LHCN-M2 (cell line): ENCODE measurements around the gene HPSE. TPM values are rescaled to one million over a fixed set of nuclear protein-coding genes. Genes with fewer than 3 reads are reported as not detected.
A peak's percentile ranks its signal among the peaks of the same experiment; 100 is the strongest.
"Not testable (repeated sequence)": the region's sequence is repeated elsewhere in the genome, so short reads cannot be mapped to it uniquely, and the experiment has no call there.

Experiments
- DNase-seq: peaks from one replicate; pipeline ENCODE4 v3.0.0-alpha.2; 2012; ENCODE audit warnings: low read depth
- total RNA-seq: library from RNA; depleted of rRNA; stranded (reverse); fragments of >200 nt; gene quantifications from 2 replicates; pipeline ENCODE4 v1.2.3, GENCODE V29; 2014

HPSE gene
- total RNA-seq, 1 experiment from 2014 or later = 2.2 TPM

DNA sequence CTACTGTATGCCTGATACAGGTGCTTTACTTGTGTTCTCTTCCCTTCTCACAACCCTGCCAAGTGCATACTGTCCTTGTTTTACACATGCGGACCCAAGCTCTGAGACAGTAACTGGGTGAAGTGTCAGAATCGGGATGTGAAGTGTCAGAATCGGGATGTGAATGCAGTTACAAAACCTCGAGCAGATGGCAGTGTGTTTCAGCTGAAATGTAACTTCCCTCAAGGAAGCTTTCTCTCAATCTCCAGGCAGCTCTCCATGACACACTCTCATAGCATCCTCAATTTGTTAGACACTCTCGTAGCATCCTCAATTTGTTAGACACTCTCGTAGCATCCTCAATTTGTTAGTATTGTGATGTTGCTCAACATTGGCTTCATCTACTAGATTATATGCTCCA, 1.1 kb upstream of the HPSE start:
- no peak for DNase-seq

DNA sequence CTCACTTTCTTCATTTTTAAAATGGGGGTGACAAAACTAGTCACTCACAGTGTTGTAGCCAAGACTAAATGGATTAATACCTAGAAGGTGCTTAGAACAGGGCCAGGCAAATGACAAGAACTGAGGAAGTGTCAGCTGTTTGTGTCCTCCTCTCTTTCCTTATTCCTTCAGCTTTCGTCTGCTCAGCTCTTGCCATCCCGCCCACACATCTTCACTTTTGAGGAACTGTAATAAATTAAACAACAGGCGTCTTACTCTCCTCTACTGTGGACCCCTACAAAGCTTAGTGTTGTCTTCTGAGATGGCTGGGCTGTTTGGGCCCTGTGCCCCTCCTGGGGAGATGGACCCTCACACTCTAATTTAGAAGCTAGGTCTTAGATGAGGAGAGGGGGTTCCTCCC, 2.7 kb downstream of the HPSE start:
- DNase-seq = no peak

DNA sequence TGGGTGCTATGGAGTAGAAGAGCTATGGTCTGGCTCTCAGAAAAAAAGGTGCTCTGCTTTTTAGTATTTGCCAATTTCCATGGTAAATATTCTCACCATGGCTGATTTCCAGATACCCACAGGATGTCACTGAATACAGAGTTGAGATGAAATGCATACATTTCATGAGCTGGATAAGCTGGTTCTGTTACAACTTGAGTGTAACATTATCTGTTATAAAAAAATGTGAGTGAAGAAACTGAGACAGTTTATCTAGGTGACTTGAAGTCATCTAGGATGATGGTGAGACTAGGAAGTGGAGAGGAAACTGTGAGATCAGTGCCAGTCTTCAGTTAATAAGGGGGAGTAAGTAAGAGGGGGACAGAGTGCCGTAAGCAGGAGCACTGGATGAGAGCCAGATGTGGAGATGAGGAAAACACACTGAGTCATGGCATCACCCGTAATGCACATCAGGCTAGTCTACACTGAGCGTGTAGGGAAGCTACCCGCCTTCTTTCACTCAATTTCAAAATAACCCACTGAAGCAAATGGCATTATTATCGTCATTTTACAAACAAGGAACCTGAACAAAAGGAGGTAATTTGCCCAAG, 5.0 kb downstream of the HPSE start:
- no peak for DNase-seq

DNA sequence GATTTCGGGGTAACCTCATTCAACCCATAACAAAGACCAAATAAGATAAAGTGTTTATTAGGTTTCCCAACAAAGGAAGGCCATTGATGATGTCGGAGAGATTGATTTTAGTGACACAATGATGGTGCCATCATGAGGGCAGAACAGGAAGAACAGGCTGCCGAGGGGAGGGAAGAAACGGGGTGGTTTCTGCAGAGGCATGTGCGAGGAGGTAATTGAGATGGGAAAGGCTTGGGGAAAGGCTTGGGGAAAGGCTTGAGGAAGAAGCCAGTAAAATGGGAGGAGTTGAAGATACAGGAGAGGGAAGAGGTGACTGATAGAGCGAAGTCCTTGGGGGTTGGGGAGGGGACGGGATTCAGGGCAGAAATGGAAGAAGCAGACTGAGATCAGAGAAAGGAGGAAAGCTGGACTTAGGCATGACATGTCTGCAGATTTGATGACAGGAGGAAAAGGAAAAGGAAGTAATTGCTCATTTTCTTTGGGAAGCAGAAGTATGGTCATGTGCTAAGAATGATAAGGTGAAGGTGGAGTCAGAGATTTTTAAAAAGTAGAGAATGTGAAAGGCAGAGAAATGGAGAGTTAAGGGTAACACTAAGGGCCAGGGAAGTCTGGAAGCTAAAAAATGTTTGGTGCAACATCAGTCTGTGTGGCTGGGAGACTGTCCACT, 6.0 kb downstream of the HPSE start:
- no peak for DNase-seq

DNA sequence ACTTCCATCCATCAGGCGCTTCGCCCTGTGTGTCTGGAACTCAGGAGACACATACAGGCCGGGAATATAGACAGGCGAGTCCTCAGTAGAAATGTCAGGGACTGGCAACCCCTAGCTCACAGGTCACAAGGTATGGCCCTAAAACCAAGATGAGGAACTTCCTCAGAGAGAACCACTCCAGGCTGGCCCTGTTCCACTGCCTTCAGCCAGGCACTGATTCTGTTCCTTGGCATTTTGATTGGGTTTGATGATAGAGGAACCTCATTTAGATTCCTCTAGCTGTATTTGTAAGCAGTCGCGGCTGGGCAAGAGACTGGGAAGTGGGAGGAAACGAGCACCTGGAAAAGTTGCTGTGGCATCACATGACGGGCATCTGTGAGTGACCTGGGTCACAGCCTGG, 8.1 kb downstream of the HPSE start:
- no peak for DNase-seq

DNA sequence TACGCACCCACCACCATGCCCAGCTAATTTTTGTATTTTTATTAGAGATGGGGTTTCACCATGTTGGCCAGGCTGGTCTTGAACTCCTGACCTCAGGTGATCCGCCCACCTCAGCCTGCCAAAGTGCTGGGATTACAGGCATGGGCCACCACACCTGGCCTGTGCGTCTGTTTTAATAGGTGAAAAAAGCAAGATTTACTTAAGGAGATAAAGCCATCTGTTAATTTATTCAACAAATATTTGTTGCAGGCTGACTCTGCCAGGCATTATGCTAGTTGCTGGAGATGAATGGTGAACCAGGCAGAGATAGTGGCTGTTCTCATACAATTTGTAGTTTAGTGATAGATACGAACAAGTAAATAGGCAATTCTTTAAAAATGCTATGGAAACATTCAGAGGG, 9.3 kb downstream of the HPSE start:
- not testable (repeated sequence) for DNase-seq

DNA sequence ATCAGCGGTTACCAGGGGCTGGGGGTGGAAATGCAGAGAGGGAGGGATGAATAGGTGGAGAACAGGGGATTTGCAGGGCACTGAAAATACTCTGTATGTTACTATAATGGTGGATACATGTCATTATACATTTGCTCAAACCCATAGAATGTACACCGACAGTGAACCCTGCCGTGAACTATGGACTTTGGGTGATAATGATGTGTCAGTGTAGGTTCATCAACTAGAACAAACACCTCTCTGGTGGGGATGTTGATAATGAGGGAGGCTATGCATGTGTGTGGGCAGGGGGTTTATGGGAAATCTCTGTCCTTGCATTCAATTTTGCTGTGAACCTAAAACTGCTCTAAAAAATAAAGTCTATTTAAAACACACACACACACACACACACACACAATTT, 11.5 kb downstream of the HPSE start:
- no peak for DNase-seq

DNA sequence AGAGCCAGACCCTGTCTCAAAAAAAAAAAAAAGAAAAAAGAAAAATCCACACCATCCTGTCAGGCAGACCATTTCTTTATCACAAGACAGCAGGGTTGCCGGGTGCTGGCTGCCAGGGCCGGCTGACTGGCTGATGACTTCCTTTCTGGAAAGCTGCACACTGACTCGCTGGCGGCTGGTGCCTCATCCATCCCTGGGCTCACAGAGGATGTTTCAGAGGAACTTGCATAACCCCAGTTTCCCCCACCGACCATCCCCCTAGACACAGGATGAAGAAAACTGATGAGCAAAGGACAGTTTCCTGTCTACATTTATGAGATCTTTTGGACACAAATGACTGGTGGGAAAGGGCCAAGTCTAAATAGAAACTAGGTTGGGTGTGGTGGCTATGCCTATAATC, 14.1 kb downstream of the HPSE start:
- DNase-seq = peak; percentile 61

DNA sequence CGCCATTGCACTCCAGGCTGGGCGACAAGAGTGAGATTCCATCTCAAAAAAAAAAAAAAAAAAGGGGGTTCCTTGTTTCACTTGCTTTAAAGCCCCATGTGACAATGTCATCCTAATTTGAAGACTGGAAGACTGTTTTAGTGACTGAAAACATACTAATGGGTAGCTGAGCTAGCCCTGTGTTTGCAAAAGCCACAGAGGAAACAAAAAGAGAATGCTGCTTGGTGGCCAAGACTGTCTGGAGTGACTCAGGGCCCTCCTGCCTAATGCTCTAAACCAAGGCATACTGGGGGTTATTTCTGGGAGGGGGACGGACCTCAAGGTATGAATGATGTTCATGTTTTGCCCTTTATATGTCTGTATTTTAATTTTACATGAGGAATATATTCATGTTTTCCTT, 16.0 kb downstream of the HPSE start:
- no peak for DNase-seq

DNA sequence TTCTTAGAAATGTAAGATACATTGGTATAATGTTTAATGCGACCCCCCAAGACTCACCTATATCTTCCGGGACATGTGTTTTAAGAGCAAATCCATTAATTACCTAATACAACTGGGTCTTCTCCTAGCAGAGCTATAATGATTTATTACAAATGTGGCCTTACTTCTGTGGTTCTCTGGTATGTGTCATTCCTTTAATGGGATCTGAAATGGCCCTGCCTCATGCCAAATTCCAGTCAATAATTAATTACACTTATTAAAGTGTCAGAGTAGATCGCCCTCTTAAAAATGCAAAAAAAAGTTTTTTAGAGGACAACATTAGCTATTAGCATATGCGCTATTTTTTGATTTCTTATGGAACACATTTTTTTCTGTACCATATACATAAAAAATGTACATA, 17.0 kb downstream of the HPSE start:
- no peak for DNase-seq

DNA sequence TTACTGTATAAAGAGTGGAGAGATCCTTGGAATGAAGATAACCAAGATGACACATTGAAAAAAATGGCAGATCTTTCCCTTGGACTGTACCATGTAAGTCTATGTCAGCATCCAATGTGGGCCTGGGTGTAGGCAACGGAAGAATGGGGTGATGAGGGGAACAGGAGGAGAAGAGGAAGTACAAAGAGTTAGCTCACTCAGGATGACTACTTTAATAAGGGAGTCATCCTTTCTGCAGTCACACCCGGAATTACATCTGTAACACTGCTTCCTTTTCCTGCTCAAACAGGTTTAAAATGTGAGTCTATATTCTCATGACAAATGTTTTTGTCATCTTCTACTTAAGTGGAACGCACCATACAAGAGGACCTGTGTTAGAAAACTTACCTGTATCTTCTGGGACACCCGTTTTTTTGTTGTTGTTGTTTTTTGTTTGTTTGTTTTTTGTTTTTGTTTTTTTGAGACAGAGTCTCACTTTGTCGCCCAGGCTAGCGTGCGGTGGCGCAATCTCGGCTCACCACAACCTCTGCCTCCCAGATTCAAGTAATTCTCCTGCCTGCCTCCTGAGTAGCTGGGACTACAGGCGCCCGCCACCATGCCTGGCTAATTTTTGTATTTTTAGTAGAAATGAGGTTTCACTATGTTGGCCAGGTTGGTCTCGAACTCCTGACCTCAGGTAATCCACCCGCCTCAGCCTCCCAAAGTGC, 18.0 kb downstream of the HPSE start:
- no peak for DNase-seq

DNA sequence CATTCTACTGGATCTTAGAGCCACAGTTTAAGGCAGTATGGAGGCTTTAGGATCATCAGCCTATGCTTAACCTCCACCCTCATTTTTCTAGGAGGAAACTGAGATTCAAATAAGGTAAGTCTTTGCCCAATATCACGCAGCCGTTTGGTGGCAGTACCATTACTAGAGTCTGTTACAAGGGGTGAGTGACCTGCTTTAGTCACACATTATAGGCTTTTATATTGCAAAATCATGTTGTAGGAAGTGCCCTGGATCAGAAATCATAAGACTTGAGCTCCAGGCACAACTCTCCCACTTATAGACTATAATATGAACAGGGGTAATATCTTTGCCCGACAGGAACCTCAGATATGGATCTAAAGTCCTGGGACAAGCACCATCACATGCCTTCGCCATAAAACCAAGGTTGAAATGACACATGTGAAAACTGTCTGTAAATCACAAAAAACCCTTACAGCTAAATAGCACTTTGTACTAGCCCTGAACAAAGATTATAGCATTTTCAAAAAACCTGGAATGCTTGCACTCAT, 19.2 kb downstream of the HPSE start:
- no peak for DNase-seq

DNA sequence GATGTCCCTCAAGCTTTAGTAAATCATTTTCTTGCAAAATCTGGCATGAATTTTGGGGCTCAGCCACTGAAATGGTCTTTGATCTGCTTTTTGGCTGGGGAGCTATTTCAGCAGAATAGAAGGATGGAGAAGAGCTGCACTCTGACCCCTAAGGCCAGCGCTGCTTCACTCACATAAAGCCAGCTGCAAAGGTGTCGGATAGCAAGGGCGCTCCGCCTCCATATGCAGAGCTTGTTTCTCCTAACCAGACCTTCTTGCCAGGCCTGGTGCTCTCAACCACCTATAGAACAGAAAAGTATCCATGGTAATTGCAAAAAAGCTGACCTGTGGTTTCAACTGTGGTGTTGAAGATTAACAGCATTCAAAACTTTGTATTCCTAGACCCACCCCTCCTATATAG, 26.0 kb downstream of the HPSE start:
- no peak for DNase-seq

DNA sequence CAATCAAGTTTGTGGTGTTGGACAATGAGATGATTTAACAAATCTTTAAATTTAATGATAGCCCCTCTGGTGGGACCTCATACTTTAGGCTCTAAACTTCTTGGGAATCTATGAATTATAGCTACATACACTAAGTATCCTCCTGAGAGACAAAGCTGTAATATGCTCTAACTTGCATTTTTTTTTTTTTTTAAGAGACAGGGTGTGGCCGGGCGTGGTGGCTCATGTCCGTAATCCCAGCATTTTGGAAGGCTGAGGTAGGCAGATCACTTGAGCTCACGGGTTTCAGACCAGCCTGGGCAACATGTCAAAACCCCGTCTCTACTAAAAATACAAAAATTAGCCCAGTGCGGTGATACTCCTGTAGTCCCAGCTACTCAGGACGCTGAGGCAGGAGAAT, 26.7 kb downstream of the HPSE start:
- DNase-seq = no peak

DNA sequence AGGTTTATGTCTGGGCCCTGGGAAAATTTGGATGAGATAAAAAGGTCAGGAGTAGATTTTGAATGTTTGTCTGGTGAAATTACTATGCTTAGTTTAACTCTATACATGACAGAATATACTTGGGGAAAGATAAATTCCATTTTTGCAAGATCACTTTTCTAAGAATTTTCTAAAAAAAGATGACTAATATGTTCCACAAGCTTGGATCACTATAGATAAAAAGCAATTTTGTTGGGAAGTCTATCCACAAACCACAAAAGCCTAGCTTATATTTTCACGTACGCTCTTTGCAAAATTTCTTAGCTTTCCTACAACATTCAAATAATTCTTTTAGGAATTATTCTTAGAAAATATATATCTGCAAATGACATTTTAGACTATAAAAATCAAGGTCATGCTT, 29.5 kb downstream of the HPSE start:
- no peak for DNase-seq

DNA sequence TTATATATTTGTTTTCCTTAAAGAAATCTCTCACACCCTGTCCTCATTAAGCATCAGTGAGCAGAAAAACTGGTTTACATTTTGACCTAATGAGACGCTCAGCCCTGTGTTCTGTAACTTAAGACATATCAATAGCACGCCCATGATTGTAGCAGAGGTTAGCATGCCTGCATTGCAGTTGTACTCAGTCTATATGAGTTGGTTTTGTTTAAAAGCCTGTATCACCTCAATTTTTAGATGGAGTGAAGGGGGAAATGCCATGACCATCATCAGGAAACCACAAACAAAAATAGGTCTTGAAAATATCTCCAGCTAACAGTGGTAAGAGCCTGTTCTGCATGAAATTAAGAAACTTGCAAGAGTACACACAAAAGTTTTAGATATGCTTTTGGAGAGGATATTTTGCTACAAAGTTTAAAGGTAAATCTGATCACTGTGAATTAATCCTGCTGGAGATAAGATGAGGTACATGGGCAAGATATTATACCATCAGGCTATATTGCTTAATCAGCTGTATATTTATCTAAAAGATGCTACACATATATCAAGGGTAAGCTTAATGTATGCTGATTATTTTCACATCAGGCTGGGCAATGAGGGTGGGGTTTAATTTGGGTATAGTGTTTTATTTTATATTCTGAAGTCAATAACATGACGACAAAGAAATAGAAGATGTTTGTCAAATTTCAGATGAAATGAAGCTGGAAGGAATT, 36.9 kb downstream of the HPSE start:
- no peak for DNase-seq

DNA sequence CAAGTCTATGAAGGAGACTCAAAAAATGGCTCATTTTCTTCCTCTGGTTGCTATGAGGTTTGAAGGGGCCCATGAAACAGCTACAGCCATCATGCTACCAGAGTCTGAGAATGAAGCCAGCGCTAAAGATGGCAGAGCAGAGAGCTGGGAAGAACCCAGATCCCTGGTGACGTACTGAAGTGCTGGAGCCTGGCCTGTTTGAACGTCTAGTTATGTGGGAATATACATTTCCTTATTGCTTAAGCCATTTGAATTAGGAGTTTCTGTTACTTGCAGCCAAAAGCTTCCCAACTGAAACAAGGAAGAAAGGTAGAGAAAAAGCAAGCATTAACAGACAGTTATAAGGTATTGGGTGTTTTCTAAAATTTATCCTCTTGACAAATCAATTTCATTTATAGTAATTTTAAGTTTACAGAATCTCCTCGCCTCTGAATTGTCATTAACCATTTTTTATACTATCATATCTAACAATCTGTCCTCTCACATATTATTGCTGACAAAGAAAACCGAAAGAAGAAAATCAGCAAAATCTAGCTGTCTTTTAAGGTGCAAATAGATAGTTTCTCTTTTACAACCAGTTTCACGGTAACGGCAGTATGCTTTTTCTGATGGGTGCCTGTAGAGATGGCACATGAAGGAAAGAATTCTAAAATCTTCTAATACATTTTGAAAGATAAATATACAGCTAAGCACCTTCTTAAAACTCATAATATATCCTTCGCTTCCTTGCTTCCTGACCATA, 41.2 kb downstream of the HPSE start:
- DNase-seq = no peak

DNA sequence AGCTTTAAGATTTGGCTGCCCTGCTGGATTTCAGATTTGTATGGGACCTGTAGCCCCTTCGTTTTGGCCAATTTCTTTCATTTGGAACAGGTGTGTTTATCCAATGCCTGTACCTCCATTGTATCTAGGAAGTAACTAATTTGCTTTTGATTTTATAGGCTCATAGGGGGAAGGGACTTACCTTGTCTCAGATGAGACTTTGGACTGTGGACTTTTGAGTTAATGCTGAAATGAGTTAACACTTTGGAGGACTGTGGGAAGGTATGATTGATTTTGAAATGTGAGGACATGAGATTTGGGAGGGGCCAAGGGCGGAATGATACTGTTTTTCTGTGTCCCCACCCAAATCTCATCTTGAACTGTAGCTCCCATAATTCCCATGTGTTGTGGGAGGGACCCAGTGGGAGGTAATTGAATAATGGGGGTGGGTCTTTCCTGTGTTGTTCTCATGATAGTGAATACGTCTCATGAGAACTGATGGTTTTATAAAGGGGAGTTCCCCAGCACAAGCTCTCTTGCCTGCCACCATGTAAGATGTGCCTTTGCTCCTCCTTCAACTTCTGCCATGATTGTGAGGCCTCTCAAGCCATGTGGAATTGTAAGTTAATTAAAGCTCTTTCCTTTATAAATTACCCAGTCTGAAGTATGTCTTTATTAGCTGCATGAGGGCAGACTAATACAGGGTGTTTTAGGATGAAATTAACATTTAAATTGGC, 44.4 kb downstream of the HPSE start:
- not testable (repeated sequence) for DNase-seq

DNA sequence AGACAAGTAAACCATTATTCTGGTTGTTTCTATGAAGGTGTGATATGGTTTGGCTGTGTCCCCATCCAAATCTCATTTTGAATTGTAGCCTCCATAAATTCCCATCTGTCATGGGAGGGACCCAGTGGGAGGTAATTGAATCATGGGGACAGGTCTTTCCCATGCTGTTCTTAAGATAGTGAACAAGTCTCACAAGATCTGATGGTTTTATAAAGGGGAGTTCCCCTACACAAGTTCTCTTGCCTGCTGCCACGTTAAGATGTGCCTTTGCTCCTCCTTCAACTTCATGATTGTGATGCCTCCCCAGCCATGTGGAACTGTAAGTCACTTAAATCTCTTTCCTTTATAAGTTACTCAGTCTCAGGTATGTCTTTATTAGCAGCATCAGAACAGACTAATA, 46.3 kb downstream of the HPSE start:
- DNase-seq = not testable (repeated sequence)

DNA sequence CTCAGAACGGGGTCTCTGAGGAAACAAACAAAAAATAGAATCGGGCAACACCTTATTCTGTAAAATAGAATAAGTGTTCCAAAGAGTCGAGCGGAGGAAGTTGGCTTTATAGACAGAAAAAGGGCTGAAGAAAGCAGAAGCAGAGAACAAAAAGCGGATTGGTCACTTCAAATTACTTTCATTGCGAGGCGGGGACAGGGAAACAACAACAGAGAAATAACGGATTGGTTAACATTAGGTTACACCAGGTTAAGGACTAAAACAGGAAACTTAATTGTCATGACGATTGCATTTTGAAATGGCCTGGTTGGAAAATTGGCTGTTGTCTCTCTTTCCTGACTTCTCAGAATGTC, 49.6 kb downstream of the HPSE start:
- peak; percentile 71 for DNase-seq
